ENCODE results near the gene MAPK4.

The MAPK4 gene

GRCh38 chr18:50719471-50720324, 159.8 kb downstream of the MAPK4 start:
- H3F3A ChIP-seq (ENCODE audit: insufficient read depth, low read length): no peaks in the 10 kb centered on the region
- no peaks in the 10 kb centered on the region for H4K20me1 ChIP-seq (ENCODE audit: insufficient read depth, low read length)
- no peaks in the 10 kb centered on the region for H3K36me3 ChIP-seq (ENCODE audit: insufficient read depth, low read length)
- no peaks in the 10 kb centered on the region for H3K79me2 ChIP-seq (ENCODE audit: insufficient read depth, low read length)
- H3K4me2 ChIP-seq (ENCODE audit: low read length): no peak overlapping the region
- H3K4me3 ChIP-seq (ENCODE audit: low read depth, low read length, poor library complexity, severe bottlenecking): no peak overlapping the region
- no peaks in the 10 kb centered on the region for H3K4me1 ChIP-seq (ENCODE audit: insufficient read depth, low read length, severe bottlenecking)
- H3K9me2 ChIP-seq (ENCODE audit: low read depth, low read length): no peaks in the 10 kb centered on the region
- H3K27me3 ChIP-seq (ENCODE audit: insufficient read depth, low read length): no peaks in the 10 kb centered on the region; the same call in 1 of the 2 replicates
- no peak for TF ChIP-seq EZH2 (IDR thresholded peaks at IDR 0.05; ENCODE audit: borderline replicate concordance, low read length)
- TF ChIP-seq, protein P1, sequence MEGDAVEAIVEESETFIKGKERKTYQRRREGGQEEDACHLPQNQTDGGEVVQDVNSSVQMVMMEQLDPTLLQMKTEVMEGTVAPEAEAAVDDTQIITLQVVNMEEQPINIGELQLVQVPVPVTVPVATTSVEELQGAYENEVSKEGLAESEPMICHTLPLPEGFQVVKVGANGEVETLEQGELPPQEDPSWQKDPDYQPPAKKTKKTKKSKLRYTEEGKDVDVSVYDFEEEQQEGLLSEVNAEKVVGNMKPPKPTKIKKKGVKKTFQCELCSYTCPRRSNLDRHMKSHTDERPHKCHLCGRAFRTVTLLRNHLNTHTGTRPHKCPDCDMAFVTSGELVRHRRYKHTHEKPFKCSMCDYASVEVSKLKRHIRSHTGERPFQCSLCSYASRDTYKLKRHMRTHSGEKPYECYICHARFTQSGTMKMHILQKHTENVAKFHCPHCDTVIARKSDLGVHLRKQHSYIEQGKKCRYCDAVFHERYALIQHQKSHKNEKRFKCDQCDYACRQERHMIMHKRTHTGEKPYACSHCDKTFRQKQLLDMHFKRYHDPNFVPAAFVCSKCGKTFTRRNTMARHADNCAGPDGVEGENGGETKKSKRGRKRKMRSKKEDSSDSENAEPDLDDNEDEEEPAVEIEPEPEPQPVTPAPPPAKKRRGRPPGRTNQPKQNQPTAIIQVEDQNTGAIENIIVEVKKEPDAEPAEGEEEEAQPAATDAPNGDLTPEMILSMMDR (IDR thresholded peaks at IDR 0.05; ENCODE audit: low read length): no peak
- H3K9ac ChIP-seq (ENCODE audit: low read length): no peak overlapping the region
- no peak overlapping the region for H3K27ac ChIP-seq (ENCODE audit: low read depth, low read length, poor library complexity, severe bottlenecking)
- no peaks in the 10 kb centered on the region for H3K9me3 ChIP-seq (ENCODE audit: low read length)
- H2AFZ ChIP-seq (ENCODE audit: low read length): no peak overlapping the region

DNA sequence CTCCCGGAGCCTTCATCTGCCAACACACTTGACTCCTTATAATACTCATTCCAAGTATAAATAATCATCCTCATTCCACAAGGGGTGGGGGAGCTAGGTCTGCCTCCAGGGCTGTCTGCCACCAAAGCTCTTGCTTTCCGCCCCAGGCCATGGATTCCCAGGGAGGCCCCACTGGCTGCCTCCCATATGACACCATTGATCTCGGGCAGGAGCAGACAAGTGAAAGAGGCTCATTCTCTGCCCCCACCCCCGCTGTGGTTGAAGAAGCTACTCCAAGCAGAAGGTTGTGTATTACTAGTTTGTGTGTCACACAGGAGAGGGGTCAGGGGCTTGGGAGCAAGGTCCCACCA, 160.4 kb downstream of the MAPK4 start:
- TF ChIP-seq, protein P1 (IDR thresholded peaks at IDR 0.05; ENCODE audit: low read length): no peak
- TF ChIP-seq EZH2 (IDR thresholded peaks at IDR 0.05; ENCODE audit: borderline replicate concordance, low read length): no peak
- Histone ChIP-seq H3K4me2 (ENCODE audit: low read length) (no peak overlapping the region), H3K27me3 (ENCODE audit: insufficient read depth, low read length) (no peaks in the 10 kb centered on the region; the same call in 1 of the 2 replicates), H3K9ac (ENCODE audit: low read length) (no peak overlapping the region), H3K4me1 (ENCODE audit: insufficient read depth, low read length, severe bottlenecking) (no peaks in the 10 kb centered on the region), H3K36me3 (ENCODE audit: insufficient read depth, low read length) (no peaks in the 10 kb centered on the region), H3K9me2 (ENCODE audit: low read depth, low read length) (no peaks in the 10 kb centered on the region), H4K20me1 (ENCODE audit: insufficient read depth, low read length) (no peaks in the 10 kb centered on the region), H3K79me2 (ENCODE audit: insufficient read depth, low read length) (no peaks in the 10 kb centered on the region), H3K9me3 (ENCODE audit: low read length) (no peaks in the 10 kb centered on the region), H2AFZ (ENCODE audit: low read length) (no peak overlapping the region), H3K27ac (ENCODE audit: low read depth, low read length, poor library complexity, severe bottlenecking) (no peak overlapping the region), H3F3A (ENCODE audit: insufficient read depth, low read length) (no peaks in the 10 kb centered on the region), H3K4me3 (ENCODE audit: low read depth, low read length, poor library complexity, severe bottlenecking) (no peak overlapping the region)

GRCh38 chr18:50721006-50721405, 161.1 kb downstream of the MAPK4 start:
- no peak for TF ChIP-seq EZH2 (IDR thresholded peaks at IDR 0.05; ENCODE audit: borderline replicate concordance, low read length)
- TF ChIP-seq, protein P1 (IDR thresholded peaks at IDR 0.05; ENCODE audit: low read length): no peak
- no peak overlapping the region for H3K9ac ChIP-seq (ENCODE audit: low read length)

More at GRCh38 chr18:50721006-50721405, 161.1 kb downstream of the MAPK4 start:
- no peaks in the 10 kb centered on the region for H3K79me2 ChIP-seq (ENCODE audit: insufficient read depth, low read length)
- no peaks in the 10 kb centered on the region for H3K9me3 ChIP-seq (ENCODE audit: low read length)
- no peaks in the 10 kb centered on the region for H3F3A ChIP-seq (ENCODE audit: insufficient read depth, low read length)
- H3K4me3 ChIP-seq (ENCODE audit: low read depth, low read length, poor library complexity, severe bottlenecking): no peak overlapping the region
- H3K36me3 ChIP-seq (ENCODE audit: insufficient read depth, low read length): no peaks in the 10 kb centered on the region
- peaks cover 2% of the 10 kb centered on the region for H3K27me3 ChIP-seq (ENCODE audit: insufficient read depth, low read length)
- H3K27ac ChIP-seq (ENCODE audit: low read depth, low read length, poor library complexity, severe bottlenecking): no peak overlapping the region
- H2AFZ ChIP-seq (ENCODE audit: low read length): no peak overlapping the region
- H3K4me1 ChIP-seq (ENCODE audit: insufficient read depth, low read length, severe bottlenecking): no peaks in the 10 kb centered on the region
- no peak overlapping the region for H3K4me2 ChIP-seq (ENCODE audit: low read length)
- H3K9me2 ChIP-seq (ENCODE audit: low read depth, low read length): no peaks in the 10 kb centered on the region
- H4K20me1 ChIP-seq (ENCODE audit: insufficient read depth, low read length): no peaks in the 10 kb centered on the region
